CD4-positive, CD25-positive, alpha-beta regulatory T cell (primary cell): ENCODE results near the gene ZSCAN10. TPM values are rescaled to one million over a fixed set of nuclear protein-coding genes. Genes with fewer than 3 reads are reported as not detected.

Experiments
- ATAC-seq, 2 donors: fragments of 150-1000 bp; cut with Tn5 transposase; one replicate each; pipeline ENCODE4 v1.10.0; 2021; ENCODE audit warnings: low read depth in 2 of 2, moderate number of reproducible peaks in 2 of 2, moderate library complexity in 1 of 2
- DNase-seq, 3 donors: peaks; one replicate each; pipeline versions ENCODE4 v3.0.0 to v3.0.0-alpha.2; 2012 to 2022; ENCODE audit warnings: mixed read lengths in 1 of 3
- H3K27ac ChIP-seq: one replicate; pipeline ENCODE4 v1.7.0; 2013; ENCODE audit warnings: mild to moderate bottlenecking, low read length; ENCODE audit not compliant: insufficient read depth, poor library complexity, severe bottlenecking
- H3K27me3 ChIP-seq: one replicate; pipeline ENCODE4 v1.7.0; 2013; ENCODE audit warnings: low read length; ENCODE audit not compliant: control insufficient read depth, insufficient read depth
- H3K36me3 ChIP-seq: one replicate; pipeline ENCODE4 v1.7.0; 2013; ENCODE audit warnings: mild to moderate bottlenecking, low read length, moderate library complexity; ENCODE audit not compliant: control insufficient read depth, insufficient read depth
- H3K4me1 ChIP-seq: 2 replicates; pipeline ENCODE4 v1.7.0; 2013; ENCODE audit warnings: mild to moderate bottlenecking, low read length; ENCODE audit not compliant: insufficient read depth, control insufficient read depth, poor library complexity, severe bottlenecking
- H3K4me3 ChIP-seq: one replicate; pipeline ENCODE4 v1.7.0; 2013; ENCODE audit warnings: low read depth, mild to moderate bottlenecking, low read length, moderate library complexity
- H3K9me3 ChIP-seq, 2 experiments: 1 replicate in 1 of 2; 2 replicates in 1 of 2; pipeline ENCODE4 v1.7.0; 2013; ENCODE audit warnings: low read length in 2 of 2, mild to moderate bottlenecking in 1 of 2, moderate library complexity in 1 of 2; ENCODE audit not compliant: control insufficient read depth in 2 of 2
- H3K27ac Mint-ChIP-seq, 3 donors: one replicate each; pipeline ENCODE4 v1.8.0; 2020 to 2022; ENCODE audit warnings: mild to moderate bottlenecking in 3 of 3, mixed read lengths in 3 of 3, moderate library complexity in 2 of 3
- H3K27me3 Mint-ChIP-seq: one replicate; pipeline ENCODE4 v1.8.0; 2022; ENCODE audit warnings: mild to moderate bottlenecking, mixed read lengths
- H3K36me3 Mint-ChIP-seq: one replicate; pipeline ENCODE4 v1.8.0; 2020; ENCODE audit warnings: mixed read lengths
- H3K4me1 Mint-ChIP-seq, 4 donors: one replicate each; pipeline ENCODE4 v1.8.0; 2020 to 2022; ENCODE audit warnings: mixed read lengths in 4 of 4, mild to moderate bottlenecking in 1 of 4
- H3K4me3 Mint-ChIP-seq, 4 donors: one replicate each; pipeline ENCODE4 v1.8.0; 2020 to 2022; ENCODE audit warnings: mild to moderate bottlenecking in 4 of 4, mixed read lengths in 4 of 4, moderate library complexity in 3 of 4
- H3K9me3 Mint-ChIP-seq, 7 donors: one replicate each; pipeline ENCODE4 v1.8.0; 2020 to 2022; ENCODE audit warnings: mixed read lengths in 7 of 7, mild to moderate bottlenecking in 3 of 7, moderate library complexity in 2 of 7
- polyA plus RNA-seq, 4 donors: library from polyadenylated mRNA; unstranded; fragments of 300-500 nt; fragmentation: Illumina TruSeq; gene quantifications; one replicate each; pipeline ENCODE4 v1.2.3, GENCODE V29; 2021
- total RNA-seq: library from RNA; stranded (reverse); gene quantifications from one replicate; pipeline ENCODE4 v1.2.3, GENCODE V29; 2022

ZSCAN10 gene
- total and polyA plus RNA-seq, 5 donors from 2014 or later = 0.81 TPM; not detected in 4

DNA sequence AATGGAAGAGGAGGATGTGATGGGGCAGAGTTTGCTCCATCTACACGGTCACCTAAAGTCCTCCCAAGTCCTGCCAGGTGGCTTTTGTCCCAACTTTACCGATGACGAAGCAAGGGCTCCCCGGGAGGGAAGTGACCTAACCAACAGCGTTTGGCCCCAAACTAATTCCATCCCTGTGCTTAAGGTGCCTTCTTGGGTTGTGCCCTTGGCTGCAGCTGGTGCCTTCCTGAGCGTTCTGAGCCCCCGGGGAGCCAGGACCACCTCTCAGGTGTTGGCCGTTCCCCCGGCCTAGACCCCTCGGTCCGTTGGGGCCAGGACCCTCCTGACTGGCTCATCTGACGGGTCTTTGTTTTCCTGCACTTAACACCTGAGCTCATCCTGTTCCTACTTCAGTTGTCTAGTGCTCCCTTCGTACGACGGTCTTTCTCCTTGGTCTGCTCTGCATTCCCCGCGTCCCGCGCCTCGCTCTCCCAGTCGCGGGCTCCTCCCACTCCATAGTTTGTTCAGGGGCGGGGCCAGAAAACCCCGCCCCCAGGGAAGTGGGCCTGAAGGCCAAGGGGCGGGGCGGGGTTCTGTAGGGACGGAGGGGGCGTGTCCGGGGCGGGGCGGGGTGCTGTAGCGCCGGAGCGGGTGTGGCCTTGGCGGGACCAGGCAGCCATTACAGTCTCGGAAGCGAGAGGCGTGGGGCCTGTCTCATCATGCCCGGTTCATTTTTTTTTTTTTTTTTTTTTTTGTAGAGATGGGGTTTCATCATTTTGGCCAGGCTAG, 822 bp upstream of the ZSCAN10 start:
- Mint-ChIP-seq H3K9me3 (no peaks in the 10 kb centered on the region), H3K27ac (peak overlapping the region; percentile 75 to 86 (median 84)), H3K4me3 (peak overlapping the region; percentile 70 to 93 (median 81)), H3K36me3 (no peaks in the 10 kb centered on the region), H3K4me1 (peaks cover 9 to 68% (median 35%) of the 10 kb centered on the region in 4 donors), H3K27me3 (no peaks in the 10 kb centered on the region)
- H3K27ac ChIP-seq = peak overlapping the region; percentile 47
- H3K4me3 ChIP-seq = peak overlapping the region; percentile 53
- H3K9me3 ChIP-seq = no peaks in the 10 kb centered on the region
- H3K4me1 ChIP-seq = peaks cover 44% of the 10 kb centered on the region
- peak; percentile 76 to 95 (median 85) for DNase-seq
- ATAC-seq = peak; percentile 86
- no peaks in the 10 kb centered on the region for H3K36me3 ChIP-seq
- H3K27me3 ChIP-seq = no peaks in the 10 kb centered on the region

DNA sequence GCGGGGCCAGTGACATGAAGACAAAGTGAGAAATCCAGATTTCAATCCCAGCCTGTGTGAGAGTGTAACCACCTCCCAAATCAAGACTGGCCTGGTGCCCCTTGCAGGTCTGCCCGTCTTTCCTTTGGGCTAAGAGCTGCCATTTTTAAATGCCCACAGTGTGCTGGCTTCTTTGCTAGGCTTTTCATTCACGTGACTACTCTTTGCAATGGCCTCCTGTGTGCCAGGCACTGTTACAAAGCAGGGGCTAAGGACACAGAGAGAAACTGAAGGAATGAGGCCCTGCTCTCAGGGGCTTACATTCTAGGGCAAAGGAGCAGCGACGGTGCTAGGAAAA, 269 bp upstream of the ZSCAN10 start:
- Histone ChIP-seq H3K4me3 (no peak overlapping the region), H3K27ac (peak overlapping the region; percentile 47), H3K4me1 (peaks cover 50% of the 10 kb centered on the region), H3K9me3 (no peaks in the 10 kb centered on the region), H3K27me3 (no peaks in the 10 kb centered on the region), H3K36me3 (no peaks in the 10 kb centered on the region)
- H3K27me3 Mint-ChIP-seq = no peaks in the 10 kb centered on the region
- H3K4me1 Mint-ChIP-seq = peaks cover 15 to 74% (median 40%) of the 10 kb centered on the region in 4 donors
- H3K9me3 Mint-ChIP-seq = no peaks in the 10 kb centered on the region
- H3K36me3 Mint-ChIP-seq = no peaks in the 10 kb centered on the region
- DNase-seq (no peak), ATAC-seq (no peak)
- H3K27ac Mint-ChIP-seq = peak overlapping the region in 1 of 3 donors; percentile 84
- peak overlapping the region in 2 of 4 donors; percentile 28 to 73 for H3K4me3 Mint-ChIP-seq

DNA sequence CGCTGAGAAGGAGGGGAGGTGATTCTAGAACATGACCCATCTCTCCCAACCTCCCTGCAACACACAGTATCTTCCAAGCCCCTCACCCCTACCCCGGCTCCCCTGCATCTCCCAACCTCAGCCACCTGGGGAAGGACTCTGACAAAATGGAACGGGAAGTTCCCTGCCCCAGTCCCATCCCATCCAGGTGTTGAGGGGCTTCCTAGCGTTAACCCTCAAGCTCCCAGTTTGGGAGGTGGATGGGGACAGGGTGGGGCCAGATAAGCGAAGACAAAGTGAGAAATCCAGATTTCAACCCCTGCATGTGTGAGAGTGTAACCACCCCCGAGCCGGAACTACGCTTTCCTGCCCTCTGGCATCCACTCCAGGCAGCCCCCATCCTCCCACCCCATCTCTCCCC, 1.8 kb downstream of the ZSCAN10 start:
- H3K9me3 Mint-ChIP-seq = no peaks in the 10 kb centered on the region
- Histone ChIP-seq H3K27me3 (no peaks in the 10 kb centered on the region), H3K36me3 (no peaks in the 10 kb centered on the region), H3K4me3 (no peak overlapping the region), H3K4me1 (peaks cover 51% of the 10 kb centered on the region), H3K9me3 (no peaks in the 10 kb centered on the region), H3K27ac (no peak overlapping the region)
- H3K27me3 Mint-ChIP-seq = no peaks in the 10 kb centered on the region
- no peak for ATAC-seq
- H3K4me1 Mint-ChIP-seq = peaks cover 15 to 69% (median 36%) of the 10 kb centered on the region in 4 donors
- peak overlapping the region; percentile 47 to 78 (median 56) for H3K27ac Mint-ChIP-seq
- no peaks in the 10 kb centered on the region for H3K36me3 Mint-ChIP-seq
- DNase-seq = no peak
- no peak overlapping the region for H3K4me3 Mint-ChIP-seq

DNA sequence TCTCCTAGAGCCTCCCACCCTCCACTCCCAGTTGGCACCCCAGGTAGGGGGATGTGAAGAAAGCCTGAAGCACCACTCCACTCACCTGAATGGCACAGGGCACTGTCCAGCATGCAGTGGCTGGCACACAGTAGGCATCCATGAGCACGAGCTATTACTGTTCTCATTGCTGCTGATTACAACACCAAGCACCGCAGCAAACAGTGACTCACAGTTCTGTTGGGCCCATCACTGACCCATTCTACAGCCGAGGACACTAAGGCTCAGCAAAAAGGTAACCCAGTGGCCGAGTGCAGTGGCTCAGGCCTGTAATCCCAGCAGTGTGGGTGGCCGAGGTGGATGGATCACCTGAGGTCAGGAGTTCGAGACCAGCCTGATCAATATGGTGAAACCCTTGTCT, 2.7 kb downstream of the ZSCAN10 start:
- no peaks in the 10 kb centered on the region for H3K9me3 ChIP-seq
- no peaks in the 10 kb centered on the region for H3K36me3 Mint-ChIP-seq
- no peaks in the 10 kb centered on the region for H3K27me3 Mint-ChIP-seq
- H3K4me3 ChIP-seq = no peak overlapping the region
- ATAC-seq (no peak), DNase-seq (no peak)
- peak overlapping the region in 2 of 3 donors; percentile 52 to 79 for H3K27ac Mint-ChIP-seq
- peak overlapping the region in 1 of 4 donors; percentile 74 for H3K4me3 Mint-ChIP-seq
- peaks cover 11 to 66% (median 28%) of the 10 kb centered on the region in 4 donors for H3K4me1 Mint-ChIP-seq
- no peaks in the 10 kb centered on the region for H3K36me3 ChIP-seq
- H3K27ac ChIP-seq = peak overlapping the region; percentile 34
- no peaks in the 10 kb centered on the region for H3K27me3 ChIP-seq
- H3K9me3 Mint-ChIP-seq = no peaks in the 10 kb centered on the region
- peaks cover 43% of the 10 kb centered on the region for H3K4me1 ChIP-seq

DNA sequence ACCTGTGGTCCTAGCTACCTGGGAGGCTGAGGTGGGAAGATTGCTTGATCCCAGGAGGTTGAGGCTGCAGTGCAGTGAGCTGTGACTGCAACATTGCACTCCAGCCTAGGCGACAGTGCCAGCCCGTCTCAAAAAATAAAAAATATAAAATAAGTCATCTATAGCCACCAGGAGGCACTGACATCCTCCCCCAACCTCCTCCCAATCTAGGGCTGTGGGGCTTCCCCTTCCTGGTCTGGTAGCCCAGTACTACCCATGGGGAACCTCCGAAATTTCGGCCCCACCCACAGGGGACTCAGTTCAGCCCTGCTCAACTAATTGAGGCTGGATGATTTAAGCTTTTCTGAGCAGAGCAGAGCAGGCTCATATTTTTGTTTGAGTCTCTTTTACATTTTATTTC, 3.2 kb downstream of the ZSCAN10 start:
- peak; percentile 47 to 54 for ATAC-seq

DNA sequence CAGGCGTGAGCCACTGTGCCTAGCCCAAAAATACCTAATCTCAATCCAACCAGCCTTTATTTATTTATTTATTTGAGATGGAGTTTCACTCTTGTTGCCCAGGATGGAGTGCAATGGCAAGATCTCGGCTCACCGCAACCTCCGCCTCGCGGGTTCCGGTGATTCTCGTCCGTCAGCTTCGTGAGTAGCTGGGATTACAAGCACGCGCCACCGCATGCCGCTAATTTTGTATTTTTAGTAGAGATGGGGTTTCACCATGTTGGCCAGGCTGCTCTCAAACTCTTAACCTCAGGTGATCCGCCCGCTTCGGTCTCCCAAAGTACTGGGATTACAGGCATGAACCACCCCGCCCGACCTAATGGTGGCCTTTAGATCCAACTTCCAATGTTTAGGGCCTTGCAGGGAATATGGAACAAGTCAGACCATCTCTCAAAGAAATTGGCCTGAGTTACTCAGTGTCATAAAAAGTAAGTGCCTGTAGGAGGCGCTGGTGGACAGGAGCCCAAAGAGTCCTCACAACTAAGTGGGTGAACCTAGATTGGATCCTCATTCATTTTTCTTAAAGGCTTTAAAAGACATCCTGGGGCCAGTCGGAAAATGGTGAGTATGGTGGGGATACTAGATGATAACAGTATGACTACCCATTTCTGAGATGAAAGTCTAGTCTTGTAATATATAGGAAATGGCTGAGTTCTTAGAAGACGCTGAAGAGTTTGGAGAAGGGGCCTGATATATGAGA, 4.6 kb downstream of the ZSCAN10 start:
- peak; percentile 30 to 82 (median 58) for DNase-seq
- Mint-ChIP-seq H3K27ac (peak overlapping the region; percentile 60 to 91 (median 86)), H3K9me3 (no peaks in the 10 kb centered on the region), H3K4me1 (peaks cover 11 to 57% (median 21%) of the 10 kb centered on the region in 4 donors), H3K36me3 (no peaks in the 10 kb centered on the region), H3K4me3 (peak overlapping the region; percentile 12 to 57 (median 34)), H3K27me3 (no peaks in the 10 kb centered on the region)
- peaks cover 27% of the 10 kb centered on the region for H3K4me1 ChIP-seq
- no peaks in the 10 kb centered on the region for H3K36me3 ChIP-seq
- no peak overlapping the region for H3K27ac ChIP-seq
- H3K4me3 ChIP-seq = no peak overlapping the region
- peak; percentile 34 to 45 for ATAC-seq
- no peaks in the 10 kb centered on the region for H3K9me3 ChIP-seq
- no peaks in the 10 kb centered on the region for H3K27me3 ChIP-seq

More for the DNA sequence above, 3.2 kb downstream of the ZSCAN10 start:
- Mint-ChIP-seq H3K36me3 (no peaks in the 10 kb centered on the region), H3K4me3 (peak overlapping the region in 3 of 4 donors; percentile 51 to 74 (median 60)), H3K27me3 (no peaks in the 10 kb centered on the region), H3K9me3 (no peaks in the 10 kb centered on the region), H3K4me1 (peaks cover 11 to 66% (median 26%) of the 10 kb centered on the region in 4 donors), H3K27ac (peak overlapping the region; percentile 52 to 79 (median 77))
- Histone ChIP-seq H3K4me1 (peaks cover 41% of the 10 kb centered on the region), H3K4me3 (no peak overlapping the region), H3K9me3 (no peaks in the 10 kb centered on the region), H3K36me3 (no peaks in the 10 kb centered on the region), H3K27me3 (no peaks in the 10 kb centered on the region), H3K27ac (peak overlapping the region; percentile 34)
- DNase-seq = peak; percentile 49 to 83 (median 59)

DNA sequence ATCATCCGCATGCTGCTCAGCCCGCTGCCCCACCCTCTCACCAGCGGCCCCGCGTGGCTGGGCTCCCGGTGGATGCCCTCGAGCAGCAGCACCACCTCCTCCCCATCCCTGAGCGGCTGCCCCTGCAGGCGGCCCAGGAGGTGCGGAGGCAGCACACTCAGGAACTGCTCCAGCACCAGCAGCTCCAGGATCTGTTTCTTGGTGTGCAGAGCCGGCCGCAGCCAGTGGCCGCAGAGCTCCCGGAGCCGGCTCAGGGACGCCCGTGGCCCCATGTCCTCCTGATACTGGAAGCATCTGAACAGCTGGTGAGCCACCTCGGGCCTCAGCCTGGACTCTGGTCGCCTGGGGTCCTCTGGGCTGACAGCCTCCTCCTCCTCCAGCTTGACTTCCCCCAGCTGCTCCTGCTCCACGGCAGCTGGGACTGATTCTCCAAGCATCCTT, 6.6 kb downstream of the ZSCAN10 start:
- H3K4me1 Mint-ChIP-seq = peaks cover 11 to 57% (median 27%) of the 10 kb centered on the region in 4 donors
- no peaks in the 10 kb centered on the region for H3K27me3 Mint-ChIP-seq
- Histone ChIP-seq H3K36me3 (no peaks in the 10 kb centered on the region), H3K27me3 (no peaks in the 10 kb centered on the region), H3K4me1 (peaks cover 33% of the 10 kb centered on the region), H3K9me3 (no peaks in the 10 kb centered on the region), H3K27ac (no peak overlapping the region), H3K4me3 (no peak overlapping the region)
- no peak overlapping the region for H3K27ac Mint-ChIP-seq
- ATAC-seq (no peak), DNase-seq (no peak)
- no peaks in the 10 kb centered on the region for H3K9me3 Mint-ChIP-seq
- no peaks in the 10 kb centered on the region for H3K36me3 Mint-ChIP-seq
- H3K4me3 Mint-ChIP-seq = no peak overlapping the region
